ENCODE data around the gene PLXNB2. TPM values are rescaled to one million over a fixed set of nuclear protein-coding genes. Genes with fewer than 3 reads are reported as not detected.

The PLXNB2 gene
- total RNA-seq, 1 experiment from 2014 or later = 109 TPM

GRCh38 chr22:50247748-50248147, 59.7 kb downstream of the PLXNB2 start:
- no peaks in the 10 kb centered on the region for H3K9me3 ChIP-seq (replicated peaks)
- DNase-seq = no peak
- H3K4me3 ChIP-seq = no peak overlapping the region
- H3K27me3 ChIP-seq = no peaks in the 10 kb centered on the region
- no peak overlapping the region for H3K27ac ChIP-seq
- H3K4me1 ChIP-seq = peaks cover 11% of the 10 kb centered on the region; the same call in 1 of the 2 replicates
- H3K36me3 ChIP-seq = peaks cover 5% of the 10 kb centered on the region

GRCh38 chr22:50246242-50247175, 60.9 kb downstream of the PLXNB2 start:
- Histone ChIP-seq H3K36me3 (peaks cover 2% of the 10 kb centered on the region), H3K27me3 (no peaks in the 10 kb centered on the region), H3K4me3 (no peak overlapping the region), H3K27ac (no peak overlapping the region), H3K9me3 (replicated peaks) (no peaks in the 10 kb centered on the region), H3K4me1 (peaks cover 11% of the 10 kb centered on the region; the same call in 1 of the 2 replicates)
- no peak for DNase-seq

- Histone ChIP-seq H3K36me3 (peaks cover 2% of the 10 kb centered on the region), H3K4me1 (peaks cover 11% of the 10 kb centered on the region; the same call in 1 of the 2 replicates), H3K27me3 (no peaks in the 10 kb centered on the region), H3K4me3 (peak overlapping the region; percentile 95), H3K27ac (peak overlapping the region; percentile 87), H3K9me3 (replicated peaks) (no peaks in the 10 kb centered on the region)
- DNase-seq = no peak
Observed at GRCh38 chr22:50245214-50246072, 62.0 kb downstream of the PLXNB2 start.

GRCh38 chr22:50244420-50245213, 62.8 kb downstream of the PLXNB2 start, which contains the start of gene TUBGCP6:
Gene TUBGCP6, minus strand, starts transcription at chr22:50245023. Its CDS starts 564 bp downstream, at chr22:50244459.
- H3K27me3 ChIP-seq = no peaks in the 10 kb centered on the region
- peak within 1 kb of the TSS; percentile 87 for H3K27ac ChIP-seq
- peaks cover 4% of the 10 kb centered on the region for H3K36me3 ChIP-seq
- no peaks in the 10 kb centered on the region for H3K9me3 ChIP-seq (replicated peaks)
- DNase-seq = peak; percentile 96 to 98
- H3K4me3 ChIP-seq = peak within 1 kb of the TSS; percentile 95
- peaks cover 5% of the 10 kb centered on the region; the same call in 1 of the 2 replicates for H3K4me1 ChIP-seq

GRCh38 chr22:50243685-50244419, 63.6 kb downstream of the PLXNB2 start:
- peak; percentile 83 to 90 for DNase-seq
- peak overlapping the region; percentile 87 for H3K27ac ChIP-seq

GRCh38 chr22:50242406-50242949, 65.0 kb downstream of the PLXNB2 start:
- peaks cover 5% of the 10 kb centered on the region; the same call in 1 of the 2 replicates for H3K4me1 ChIP-seq
- peaks cover 4% of the 10 kb centered on the region for H3K36me3 ChIP-seq
- DNase-seq = no peak

More at GRCh38 chr22:50243685-50244419, 63.6 kb downstream of the PLXNB2 start:
- Histone ChIP-seq H3K36me3 (peaks cover 4% of the 10 kb centered on the region), H3K27me3 (no peaks in the 10 kb centered on the region), H3K4me1 (peaks cover 5% of the 10 kb centered on the region; the same call in 1 of the 2 replicates), H3K9me3 (replicated peaks) (no peaks in the 10 kb centered on the region), H3K4me3 (peak overlapping the region; percentile 95)

GRCh38 chr22:50238755-50239154, 68.7 kb downstream of the PLXNB2 start:
- H3K27ac ChIP-seq = no peak overlapping the region
- no peaks in the 10 kb centered on the region for H3K27me3 ChIP-seq
- H3K4me1 ChIP-seq = no peaks in the 10 kb centered on the region; the same call in 1 of the 2 replicates
- no peak overlapping the region for H3K4me3 ChIP-seq
- DNase-seq = no peak
- H3K36me3 ChIP-seq = peaks cover 11% of the 10 kb centered on the region
- no peaks in the 10 kb centered on the region for H3K9me3 ChIP-seq (replicated peaks)

More at GRCh38 chr22:50242406-50242949, 65.0 kb downstream of the PLXNB2 start:
- peak overlapping the region; percentile 95 for H3K4me3 ChIP-seq
- H3K27me3 ChIP-seq = no peaks in the 10 kb centered on the region
- H3K27ac ChIP-seq = no peak overlapping the region
- no peaks in the 10 kb centered on the region for H3K9me3 ChIP-seq (replicated peaks)

- no peak overlapping the region for H3K27ac ChIP-seq
- peaks cover 19% of the 10 kb centered on the region for H3K36me3 ChIP-seq
- DNase-seq = peak in 1 of 2 experiments; percentile 61
- no peaks in the 10 kb centered on the region for H3K9me3 ChIP-seq (replicated peaks)
- H3K4me3 ChIP-seq = no peak overlapping the region
- H3K27me3 ChIP-seq = no peaks in the 10 kb centered on the region
- H3K4me1 ChIP-seq = no peaks in the 10 kb centered on the region; the same call in 1 of the 2 replicates
Observed at GRCh38 chr22:50236731-50237409, 70.6 kb downstream of the PLXNB2 start.

- Histone ChIP-seq H3K27ac (no peak overlapping the region), H3K4me3 (no peak overlapping the region), H3K9me3 (replicated peaks) (no peaks in the 10 kb centered on the region), H3K36me3 (peaks cover 26% of the 10 kb centered on the region), H3K4me1 (no peaks in the 10 kb centered on the region), H3K27me3 (no peaks in the 10 kb centered on the region)
- DNase-seq = no peak
Observed at GRCh38 chr22:50233223-50233622, 74.2 kb downstream of the PLXNB2 start.

GRCh38 chr22:50232481-50233151, 74.8 kb downstream of the PLXNB2 start:
- no peaks in the 10 kb centered on the region for H3K4me1 ChIP-seq
- no peak for DNase-seq
- H3K27ac ChIP-seq = no peak overlapping the region
- peaks cover 26% of the 10 kb centered on the region for H3K36me3 ChIP-seq
- H3K27me3 ChIP-seq = no peaks in the 10 kb centered on the region
- H3K4me3 ChIP-seq = no peak overlapping the region
- no peaks in the 10 kb centered on the region for H3K9me3 ChIP-seq (replicated peaks)

GRCh38 chr22:50229370-50229769, 78.1 kb downstream of the PLXNB2 start:
- Histone ChIP-seq H3K4me1 (no peaks in the 10 kb centered on the region), H3K27me3 (no peaks in the 10 kb centered on the region), H3K4me3 (no peak overlapping the region), H3K36me3 (peaks cover 25% of the 10 kb centered on the region), H3K9me3 (replicated peaks) (no peaks in the 10 kb centered on the region), H3K27ac (no peak overlapping the region)
- no peak for DNase-seq

- peaks cover 33% of the 10 kb centered on the region for H3K36me3 ChIP-seq
- DNase-seq = no peak
- H3K27ac ChIP-seq = no peak overlapping the region
- H3K27me3 ChIP-seq = no peaks in the 10 kb centered on the region
- no peak overlapping the region for H3K4me3 ChIP-seq
- H3K4me1 ChIP-seq = no peaks in the 10 kb centered on the region
- no peaks in the 10 kb centered on the region for H3K9me3 ChIP-seq (replicated peaks)
Observed at GRCh38 chr22:50228366-50228765, 79.1 kb downstream of the PLXNB2 start.
